Measurements from ENCODE around the gene SOWAHA.

Gene SOWAHA

DNA sequence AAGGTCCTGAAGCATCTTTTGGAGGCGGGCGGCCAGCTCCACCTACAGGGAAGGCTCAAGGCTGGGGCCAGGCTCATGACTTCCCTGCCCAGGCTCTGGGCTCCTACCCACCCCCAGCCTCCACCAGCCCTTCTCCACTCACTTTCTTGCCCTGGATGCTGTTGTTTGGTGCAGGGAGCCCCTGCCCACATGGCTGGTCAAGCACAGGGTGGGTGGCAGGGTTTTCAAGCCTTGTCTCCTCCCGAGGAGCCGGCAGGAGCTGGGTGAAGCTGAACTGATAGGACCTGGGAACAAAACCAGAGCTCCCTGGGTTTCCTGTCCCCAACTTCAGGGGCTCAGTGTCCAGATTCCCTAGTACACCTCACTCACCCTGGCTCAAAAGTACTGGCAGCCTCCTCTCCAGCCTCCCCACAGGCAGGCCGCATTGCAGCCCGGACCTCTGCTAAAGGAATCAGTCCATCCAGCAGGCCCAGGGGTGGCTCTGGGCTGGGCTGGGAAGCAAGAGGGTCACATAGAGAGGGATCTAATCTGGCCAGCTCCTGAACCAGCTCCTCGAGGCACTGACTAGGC is 10.5 kb downstream of the SOWAHA start:
- in situ Hi-C loops (cut with MboI; ENCODE audit: low sequenced_read_pairs) = loop anchor here (25.0 kb wide), 2 partner anchors 286 to 461 kb away; partner anchors contain the start of genes IL5 and SLC22A5

DNA sequence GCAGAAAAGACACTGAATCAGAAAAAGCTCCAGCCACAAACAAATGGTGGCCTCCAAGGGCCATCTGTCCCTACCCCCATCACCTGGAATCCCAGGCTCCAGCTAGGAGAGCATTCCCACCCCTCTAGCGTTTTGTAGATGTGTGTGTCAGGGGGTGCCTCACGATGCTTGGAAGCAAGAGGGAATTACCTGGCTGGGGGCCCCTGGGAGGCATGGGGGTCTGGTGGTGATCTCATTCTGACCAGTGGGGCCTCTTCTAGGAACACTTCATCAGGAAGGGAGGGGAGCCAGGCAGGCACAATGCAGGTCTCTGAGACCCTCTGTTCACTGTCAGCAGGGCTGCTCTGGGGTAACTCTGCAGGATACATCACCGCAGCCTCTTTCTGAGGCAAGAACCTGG is 11.3 kb downstream of the SOWAHA start:
- in situ Hi-C loops (cut with MboI; ENCODE audit: low sequenced_read_pairs) = loop anchor here (25.0 kb wide), 2 partner anchors 287 to 462 kb away; partner anchors contain the start of genes IL5 and SLC22A5

DNA sequence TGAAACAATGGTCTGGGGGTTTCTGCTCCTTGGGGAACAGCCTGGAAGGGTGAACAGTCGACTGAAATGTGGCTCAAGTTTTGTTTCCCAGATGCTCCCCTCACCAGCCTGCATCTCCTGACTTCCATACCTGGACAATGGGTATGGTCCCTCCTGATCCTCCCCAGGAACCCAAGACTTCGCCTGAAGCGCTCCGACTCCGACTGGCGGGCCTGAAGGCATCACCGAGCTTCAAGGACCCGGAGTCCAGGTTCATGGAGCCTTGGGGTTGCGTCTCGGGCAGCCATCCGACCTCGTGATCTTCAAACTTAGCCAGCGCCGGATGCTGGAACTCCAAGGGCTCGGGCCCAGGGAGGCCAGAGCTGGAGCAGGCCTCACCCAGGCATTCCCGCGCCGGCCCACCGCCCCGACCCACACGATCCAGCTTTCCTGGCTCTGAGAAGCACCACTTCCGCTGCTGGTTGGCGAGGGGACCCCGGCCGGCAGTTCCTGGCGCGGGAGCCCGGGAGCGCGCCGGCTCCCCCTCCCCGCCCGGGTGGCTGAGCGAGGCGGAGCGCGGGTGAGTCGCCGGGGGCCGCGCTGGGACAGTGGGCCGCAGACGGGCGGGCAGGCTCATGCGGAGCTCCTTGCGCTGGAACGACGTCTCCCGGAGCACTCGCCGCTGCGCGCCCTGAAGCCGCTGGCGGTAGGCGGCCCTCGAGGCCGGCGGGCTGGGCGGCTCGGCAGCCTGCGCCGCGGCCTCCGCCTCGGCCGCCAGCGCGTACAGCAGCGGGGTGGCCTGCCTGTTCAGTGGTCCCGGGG is 12.1 kb downstream of the SOWAHA start:
- in situ Hi-C loops (cut with MboI; ENCODE audit: low sequenced_read_pairs) = no loop called here

DNA sequence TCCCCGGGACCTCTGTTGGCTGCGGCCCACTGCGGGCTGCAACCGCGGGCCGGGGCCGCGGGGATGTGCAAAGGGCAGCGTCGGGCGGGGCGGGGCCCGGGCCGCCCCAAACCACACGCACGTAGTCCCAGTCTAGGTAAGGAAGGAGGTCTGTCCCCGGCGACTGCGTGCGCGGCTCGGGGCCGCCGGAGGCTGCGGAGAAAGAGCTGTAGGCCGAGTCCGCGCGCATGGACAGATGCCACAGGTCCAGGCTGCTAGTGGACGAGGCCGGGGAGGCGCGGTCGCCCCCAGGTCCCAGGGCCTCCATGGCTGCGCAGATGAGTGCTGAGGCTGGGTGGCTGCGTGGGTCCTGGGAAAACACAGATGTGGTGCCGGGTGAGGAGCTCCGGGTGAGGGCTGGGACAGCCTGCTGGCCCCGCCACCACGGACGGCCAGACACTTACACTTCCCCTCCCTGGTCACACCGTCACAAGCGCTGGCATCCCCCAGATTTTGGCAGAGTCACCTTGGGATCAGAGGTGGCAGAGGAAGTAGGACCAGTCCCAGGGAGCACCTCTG is 12.8 kb downstream of the SOWAHA start:
- in situ Hi-C loops (cut with MboI; ENCODE audit: low sequenced_read_pairs) = no loop called here

DNA sequence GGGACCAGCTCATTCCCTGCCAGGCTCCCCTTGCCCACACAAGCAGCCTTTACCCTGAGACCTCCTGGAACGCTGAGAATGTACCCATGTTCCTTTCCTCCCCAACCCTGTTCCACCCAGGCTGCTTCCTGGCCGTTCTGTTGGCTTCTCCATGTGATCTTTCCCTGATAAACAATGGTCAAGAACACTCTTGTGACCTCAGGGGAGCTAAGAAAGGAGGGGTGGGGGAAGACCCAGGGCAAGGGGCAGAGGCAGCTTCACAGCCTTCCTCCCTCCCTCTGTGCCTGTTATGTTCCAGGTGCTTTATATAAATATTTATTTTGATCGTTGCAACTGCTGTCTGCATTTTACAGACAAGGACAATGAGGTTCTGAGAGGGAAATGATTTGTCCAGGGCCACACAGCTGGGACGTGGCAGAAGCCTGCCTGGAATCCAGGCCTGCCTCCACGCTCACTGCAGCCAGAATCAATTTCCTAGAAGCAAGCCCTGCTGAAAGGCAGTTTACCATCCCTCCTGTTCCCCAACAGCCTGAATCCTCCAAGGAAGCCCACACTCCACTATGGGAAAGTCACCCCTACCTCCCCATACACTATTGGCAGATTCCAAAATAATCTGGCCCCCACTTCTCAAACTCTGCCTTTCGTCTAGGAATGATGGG is 13.5 kb downstream of the SOWAHA start:
- in situ Hi-C loops (cut with MboI; ENCODE audit: low sequenced_read_pairs) = no loop called here

DNA sequence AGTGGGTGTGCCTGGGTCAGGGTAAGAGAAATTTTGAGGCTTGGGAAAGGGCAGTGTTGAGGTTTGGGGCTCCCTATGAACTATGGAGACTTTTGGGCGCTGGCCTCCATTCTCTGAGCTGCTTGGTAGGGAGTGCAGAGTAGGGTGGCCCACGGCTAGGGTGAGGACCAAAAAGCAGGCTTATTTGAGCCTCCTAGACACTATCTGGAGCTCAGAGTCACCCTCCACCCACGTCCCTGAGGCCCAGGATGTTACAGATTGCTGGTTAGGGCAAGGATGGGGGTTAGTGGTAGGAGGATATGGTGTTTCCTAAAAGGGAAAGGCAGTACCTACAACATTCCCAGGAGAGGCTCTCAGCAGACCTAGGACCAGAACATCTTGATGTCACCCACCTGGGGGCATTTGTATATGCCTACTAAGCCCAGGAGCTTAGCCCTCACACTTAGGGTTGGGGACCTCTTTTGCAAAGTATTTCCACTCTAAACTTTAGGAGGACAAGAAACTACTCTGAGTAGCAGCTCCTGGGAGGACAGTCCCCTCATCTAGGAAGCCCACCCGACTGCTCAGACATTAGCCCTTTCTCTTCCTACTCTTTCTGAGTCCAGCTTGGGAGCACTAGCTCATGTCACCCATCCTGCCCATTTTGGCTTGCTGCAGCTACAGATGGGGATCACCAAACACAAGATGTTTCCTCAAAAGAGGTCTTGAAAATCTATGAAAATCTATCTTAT is 15.0 kb downstream of the SOWAHA start:
- in situ Hi-C loops (cut with MboI; ENCODE audit: low sequenced_read_pairs) = no loop called here

DNA sequence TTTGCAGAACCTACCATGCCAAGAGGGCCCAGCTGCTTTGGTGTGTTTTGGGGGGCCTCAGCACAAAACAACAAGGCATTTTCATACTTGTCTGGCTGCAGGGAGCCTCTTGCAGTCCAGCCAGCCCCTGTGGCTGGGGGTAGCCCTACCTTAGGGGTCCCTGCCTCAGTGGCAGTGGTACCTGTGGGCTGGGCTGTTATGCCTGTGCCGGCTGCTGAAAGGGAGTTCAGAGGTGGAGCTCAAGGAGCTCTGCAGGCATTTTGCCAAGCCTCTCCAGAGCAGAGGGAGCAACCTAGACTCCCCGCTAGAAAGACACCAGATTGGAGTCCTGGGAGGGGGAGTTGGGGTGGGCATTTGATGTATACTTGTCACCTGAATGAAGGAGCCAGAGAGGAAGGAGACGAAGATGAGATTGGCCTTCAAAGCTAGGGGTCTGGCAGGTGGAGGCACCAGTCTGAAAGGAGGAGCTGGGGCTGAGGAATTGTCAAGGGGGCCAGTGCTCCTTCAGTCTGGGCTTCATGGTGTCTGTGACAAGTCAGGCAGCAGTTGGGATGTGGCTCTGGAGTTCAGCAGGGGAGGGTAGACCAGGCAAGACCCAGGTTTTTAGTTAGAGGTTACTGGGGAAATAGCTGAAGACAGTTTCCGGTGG is 15.9 kb downstream of the SOWAHA start:
- in situ Hi-C loops (cut with MboI; ENCODE audit: low sequenced_read_pairs) = no loop called here

DNA sequence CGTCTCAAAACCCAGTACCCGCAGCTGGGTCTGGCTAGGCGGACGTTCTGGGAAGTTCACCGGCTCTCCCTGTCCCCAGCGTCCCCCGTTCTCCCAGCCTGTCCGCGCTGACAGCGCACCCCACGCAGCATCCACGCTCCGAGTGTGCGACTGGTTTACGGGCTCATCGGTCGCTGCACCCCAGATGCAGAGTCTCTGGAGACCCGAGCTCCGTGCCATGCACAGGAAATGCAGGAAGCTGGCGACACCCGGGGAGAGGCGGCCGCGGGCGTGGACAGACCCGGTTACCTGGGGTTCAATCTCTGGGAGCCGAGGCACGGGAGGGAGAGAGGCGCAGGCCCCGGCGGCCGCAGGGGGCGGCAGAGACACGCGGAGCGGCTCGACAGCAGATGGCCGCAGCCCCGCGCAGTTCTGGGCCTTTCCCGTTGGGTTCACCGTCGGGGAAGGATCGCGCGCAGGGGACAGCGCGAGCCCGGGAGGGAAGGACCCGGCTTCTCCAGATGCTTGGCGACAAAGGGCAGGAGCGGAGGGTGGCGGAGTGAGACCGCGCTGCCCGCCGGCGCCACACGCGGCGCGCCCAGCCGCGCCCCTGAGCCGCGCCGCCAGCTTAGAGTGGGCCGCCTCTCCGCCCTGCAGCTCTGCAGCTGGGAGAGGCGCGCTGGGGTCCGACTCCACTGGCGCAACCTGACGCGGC is 16.8 kb downstream of the SOWAHA start:
- in situ Hi-C loops (cut with MboI; ENCODE audit: low sequenced_read_pairs) = no loop called here

DNA sequence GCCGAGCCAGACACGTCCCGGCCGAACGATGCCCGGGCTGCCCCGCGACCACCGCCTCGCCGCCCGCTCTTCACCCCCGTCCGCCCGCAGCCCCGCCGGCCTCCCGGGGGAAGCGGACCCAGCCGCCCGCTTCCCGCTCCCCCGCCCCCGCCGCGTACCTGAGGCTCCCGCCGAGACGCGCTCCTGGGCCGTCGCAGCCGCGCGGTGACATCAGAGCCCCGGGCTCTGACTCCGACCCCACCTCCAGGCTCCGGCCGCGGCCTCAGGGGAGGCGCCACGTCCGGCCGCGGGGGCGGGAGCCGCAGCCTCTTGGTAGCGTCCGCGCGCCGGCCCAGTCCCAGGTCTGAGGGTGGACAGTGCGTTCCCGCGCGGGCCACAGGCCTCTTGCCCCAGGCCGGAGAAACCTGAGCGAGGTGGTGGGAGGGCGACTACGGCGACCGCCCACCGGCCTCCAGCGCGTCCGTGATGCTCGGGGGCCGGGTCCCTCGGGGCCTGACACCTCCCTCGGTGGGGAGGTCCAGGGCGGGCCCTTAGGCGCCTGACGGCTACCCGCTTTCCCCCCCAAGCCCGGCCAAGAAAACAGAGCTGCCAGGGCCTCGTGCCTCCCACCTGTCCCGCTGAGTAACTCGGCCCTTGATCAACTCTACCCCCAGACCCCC is 17.5 kb downstream of the SOWAHA start, which contains the start of gene SHROOM1:
SHROOM1 (minus strand) TSS at position 212 of the 659 bp plus-strand sequence. CDS start 4,507 bp downstream, outside the sequence.
- in situ Hi-C loops (cut with MboI; ENCODE audit: low sequenced_read_pairs) = no loop called here

DNA sequence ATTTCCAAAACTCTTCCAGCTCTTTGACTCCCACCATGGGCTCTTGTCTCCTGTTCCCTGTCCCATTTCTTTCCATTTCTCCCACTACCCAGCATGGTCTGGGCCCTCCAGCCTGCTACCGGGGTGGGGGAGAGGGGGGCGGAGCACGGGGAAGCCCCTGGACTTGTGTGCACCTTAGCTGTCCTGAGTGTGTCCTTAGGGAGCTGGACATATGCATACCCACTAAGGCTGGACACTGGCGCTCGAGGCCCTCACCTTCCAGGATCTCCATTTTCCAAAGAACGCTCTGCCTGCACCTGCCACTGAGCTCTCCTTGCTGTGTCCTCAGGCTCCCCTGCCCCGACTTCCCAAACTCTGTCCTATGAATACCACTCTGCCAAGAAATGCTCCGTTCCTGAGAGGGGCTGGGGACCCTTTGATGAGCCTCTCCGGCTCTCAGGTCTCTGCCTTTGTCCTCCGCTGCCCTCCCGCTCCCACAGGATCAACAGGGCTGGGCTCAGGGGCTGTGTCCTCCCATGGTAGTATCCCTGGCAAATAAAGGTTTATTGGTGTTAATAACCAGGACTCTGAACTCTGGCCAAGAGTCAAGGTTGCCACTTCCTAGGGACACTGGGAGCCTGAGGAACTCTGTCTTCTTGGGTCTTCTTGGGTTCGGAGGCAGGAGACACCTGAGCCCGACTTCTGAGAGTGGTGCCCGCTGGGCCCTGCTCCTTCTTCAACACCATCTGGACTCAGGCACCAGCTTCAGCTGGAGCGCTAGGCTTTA is 18.2 kb downstream of the SOWAHA start:
- in situ Hi-C loops (cut with MboI; ENCODE audit: low sequenced_read_pairs) = no loop called here

DNA sequence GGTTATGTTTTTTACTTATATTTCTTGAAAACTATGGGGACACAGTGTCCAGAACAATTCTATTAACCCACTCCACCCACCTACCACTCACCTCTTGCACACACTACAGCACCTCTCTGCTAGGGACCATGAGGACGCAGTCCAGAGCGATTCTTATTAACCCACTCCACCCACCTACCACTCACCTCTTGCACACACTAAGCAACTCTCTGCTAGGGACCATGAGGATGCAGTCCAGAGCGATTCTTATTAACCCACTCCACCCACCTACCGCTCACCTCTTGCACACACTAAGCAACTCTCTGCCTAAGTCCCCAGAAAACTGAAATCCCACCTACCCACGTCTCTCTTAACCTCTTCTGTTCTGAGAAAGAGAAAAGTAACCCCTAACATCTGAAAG is 19.5 kb downstream of the SOWAHA start:
- in situ Hi-C loops (cut with MboI; ENCODE audit: low sequenced_read_pairs) = no loop called here

DNA sequence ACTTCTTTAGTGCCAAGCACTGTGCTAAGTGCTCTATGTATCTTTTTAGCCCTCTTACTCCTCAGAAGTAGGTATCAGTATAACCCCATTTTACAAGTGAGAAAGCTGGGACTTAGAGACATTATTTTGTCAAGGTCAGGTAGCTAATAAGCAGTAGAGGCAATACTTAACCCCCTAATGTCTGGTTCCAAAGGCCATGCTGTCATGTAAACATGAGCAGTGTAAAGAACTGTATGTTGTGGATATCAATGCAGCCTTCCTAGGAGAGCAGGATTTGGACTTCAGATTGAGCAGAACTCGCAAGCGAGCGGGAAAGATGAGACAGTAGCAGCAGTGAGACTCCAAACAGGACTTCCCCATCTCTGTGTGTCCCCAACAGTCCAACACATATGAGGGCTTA is 21.0 kb downstream of the SOWAHA start:
- in situ Hi-C loops (cut with MboI; ENCODE audit: low sequenced_read_pairs) = no loop called here

DNA sequence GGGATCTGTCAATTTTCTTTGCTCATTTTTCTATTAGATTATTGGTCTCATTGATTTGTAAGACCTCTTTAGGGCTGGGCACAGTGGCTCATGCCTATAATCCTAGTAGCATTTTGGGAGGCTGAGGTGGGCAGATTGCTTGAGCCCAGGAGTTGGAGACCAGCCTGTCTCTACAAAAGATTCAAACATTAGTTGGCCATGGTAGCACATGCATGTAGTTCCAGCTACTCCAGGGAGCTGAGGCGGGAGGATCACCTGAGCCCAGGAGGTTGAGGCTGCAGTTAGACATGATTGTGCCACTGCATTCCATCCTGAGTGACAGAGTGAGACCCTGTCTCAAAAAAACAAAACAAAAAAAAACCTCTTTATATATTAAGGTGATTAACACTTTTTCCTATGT is 23.8 kb downstream of the SOWAHA start:
- in situ Hi-C loops (cut with MboI; ENCODE audit: low sequenced_read_pairs) = no loop called here

DNA sequence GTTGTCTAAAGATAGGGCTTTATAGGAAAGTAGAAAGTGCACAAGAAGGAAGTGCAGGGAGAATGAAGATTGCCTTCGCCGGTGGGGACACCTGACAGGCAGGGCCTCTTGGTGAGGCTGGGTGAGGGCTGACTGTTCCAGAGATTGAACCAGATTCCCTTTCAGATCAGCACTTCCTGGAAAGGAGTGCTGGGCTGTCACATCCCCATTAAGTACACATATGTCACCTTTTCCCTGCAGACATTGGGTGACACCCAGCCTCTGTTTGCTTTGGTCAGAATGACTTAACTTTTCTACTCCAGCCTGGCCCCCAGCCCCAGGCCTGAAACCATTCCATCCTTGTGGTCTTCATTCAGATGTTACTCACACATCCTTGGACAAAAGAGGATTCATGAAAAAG is 24.8 kb downstream of the SOWAHA start:
- in situ Hi-C loops (cut with MboI; ENCODE audit: low sequenced_read_pairs) = no loop called here

DNA sequence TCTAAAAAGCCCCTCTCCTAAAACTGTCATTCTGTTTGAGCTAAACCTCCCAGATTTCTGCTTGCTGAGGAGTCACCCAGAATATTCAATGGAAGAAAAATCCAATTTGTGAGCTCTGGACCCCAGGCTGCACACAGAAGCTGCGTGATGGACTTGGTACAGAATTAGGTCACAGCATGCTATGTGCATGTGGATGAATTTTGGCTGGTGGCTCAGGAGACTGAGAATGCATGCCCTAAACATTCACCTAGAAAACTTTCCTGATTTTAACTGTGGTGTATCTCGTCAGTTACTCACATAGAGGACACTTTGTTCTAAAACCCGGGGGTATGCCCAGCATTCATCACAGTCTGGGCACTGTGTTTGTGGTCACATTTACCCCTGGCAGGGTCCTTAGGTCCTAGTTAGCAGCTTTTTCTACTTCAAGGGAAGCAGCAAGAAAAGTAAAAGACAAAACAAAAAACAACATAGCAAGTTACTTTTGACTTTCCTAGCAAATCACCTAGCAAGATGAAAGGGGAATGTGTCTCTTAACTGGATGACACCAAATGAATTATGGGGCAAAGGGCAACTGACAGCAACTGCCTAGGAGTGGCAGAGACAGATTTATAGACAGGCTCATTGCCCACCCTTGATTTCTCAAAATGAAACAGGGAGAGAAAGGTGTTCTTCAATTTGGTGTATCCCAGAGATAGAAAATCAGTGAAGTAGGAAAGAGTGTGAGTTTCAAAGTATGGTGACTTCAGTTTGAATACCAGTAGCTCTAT is 25.6 kb downstream of the SOWAHA start:
- in situ Hi-C loops (cut with MboI; ENCODE audit: low sequenced_read_pairs) = no loop called here

DNA sequence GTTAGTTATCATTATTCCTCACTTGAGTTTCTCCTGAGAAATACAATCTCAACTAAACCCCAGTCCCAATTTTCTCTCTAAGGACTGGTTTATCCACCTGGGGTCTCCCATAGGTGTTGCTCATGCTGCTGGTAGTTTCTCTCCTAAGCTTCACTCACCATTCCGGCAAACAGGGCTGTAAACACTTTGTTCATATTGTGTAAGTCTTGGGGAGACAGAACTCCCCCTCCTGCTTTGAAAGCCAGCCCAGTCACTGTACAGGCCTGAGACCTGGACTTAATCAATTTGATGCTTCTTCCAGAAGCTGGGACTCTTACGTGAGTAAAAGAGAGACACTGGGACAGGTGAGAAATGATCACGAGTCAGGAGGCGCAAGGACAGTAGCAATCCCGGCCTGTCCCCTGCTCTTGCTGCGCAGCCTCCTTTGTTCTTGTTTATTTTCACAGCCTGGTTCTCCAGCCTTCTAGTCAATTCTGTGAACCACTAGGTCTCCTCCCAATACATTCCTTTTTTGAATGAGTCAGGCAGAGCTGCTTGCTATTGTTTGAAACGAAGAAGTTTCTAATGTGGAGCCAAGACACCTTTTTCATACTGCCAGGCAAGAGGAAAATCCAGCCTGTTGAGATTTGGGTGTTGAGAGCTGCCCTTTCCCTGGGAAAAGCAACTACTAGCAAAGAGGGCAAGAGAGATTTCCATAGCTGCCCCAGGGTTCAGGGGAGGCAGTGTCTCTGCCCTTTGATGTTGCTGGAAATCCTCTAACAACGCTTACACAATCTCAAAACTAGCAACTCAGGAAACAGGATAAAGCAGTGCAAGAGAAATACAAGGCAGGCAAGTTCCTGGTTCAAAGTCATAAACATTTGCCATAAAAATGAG is 26.6 kb downstream of the SOWAHA start:
- in situ Hi-C loops (cut with MboI; ENCODE audit: low sequenced_read_pairs) = no loop called here

DNA sequence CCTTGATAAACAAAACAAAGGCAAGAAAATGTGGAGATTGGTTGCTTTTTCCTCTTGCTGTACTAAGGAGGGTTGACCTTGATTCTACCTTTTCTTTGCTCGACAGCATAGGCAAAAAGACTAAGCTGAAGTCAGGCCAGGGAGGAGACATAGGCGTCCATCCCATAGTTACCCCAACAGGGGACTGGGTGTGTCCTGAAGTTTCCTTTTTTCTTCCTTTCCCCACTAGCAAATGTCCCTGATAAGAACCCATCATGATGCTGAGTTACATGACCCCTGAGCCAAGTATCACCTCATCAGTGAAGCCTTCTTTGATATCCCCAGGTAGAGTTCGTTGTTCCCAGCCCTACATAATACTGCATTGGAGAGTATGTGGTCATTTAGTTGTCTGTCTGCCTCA is 27.2 kb downstream of the SOWAHA start:
- in situ Hi-C loops (cut with MboI; ENCODE audit: low sequenced_read_pairs) = no loop called here
